K562 (cell line): Measurements from ENCODE around the gene SNRPA. TPM values are rescaled to one million over a fixed set of nuclear protein-coding genes. Genes with fewer than 3 reads are reported as not detected.

Experiments used
- FOS ChIP-seq: IDR thresholded peaks from 3 replicates; pipeline ENCODE4 v1.6.1; 2011; ENCODE audit not compliant: insufficient read length; ENCODE audit errors: extremely low read depth
- KDM5B ChIP-seq: fragments of 200-600 bp; sonication (generic); IDR thresholded peaks from 2 replicates; pipeline ENCODE4 v1.6.1; 2012; ENCODE audit warnings: low read depth, mild to moderate bottlenecking, moderate library complexity, low read length, control low read depth, inconsistent platforms; ENCODE audit not compliant: insufficient replicate concordance
- MBD2 ChIP-seq: sonication (generic); IDR thresholded peaks from 2 replicates; pipeline ENCODE4 v1.6.1; 2016; ENCODE audit warnings: low read depth, borderline replicate concordance
- MEIS2 ChIP-seq: fragments of 450-650 bp; IDR thresholded peaks from 2 replicates; pipeline ENCODE4 v1.6.1; 2014; ENCODE audit warnings: mild to moderate bottlenecking; ENCODE audit not compliant: partially characterized antibody
- NFYB ChIP-seq: IDR thresholded peaks from 2 replicates; pipeline ENCODE4 v1.6.1; 2011; ENCODE audit warnings: mild to moderate bottlenecking, moderate library complexity; ENCODE audit not compliant: insufficient read length; ENCODE audit errors: extremely low read depth
- SRF ChIP-seq, 2 experiments: fragments of 250-450, 450-650 bp in 1 of 2; sonication (Bioruptor Pico) in 1 of 2; sonication (generic) in 1 of 2; formaldehyde crosslinking; IDR thresholded peaks; 2 replicates each; pipeline versions ENCODE4 v1.5.0 to v1.5.1; 2020 to 2022; ENCODE audit warnings: mild to moderate bottlenecking in 1 of 2, missing genetic modification reagents in 1 of 2
- ZNF263 ChIP-seq: sonication (generic); formaldehyde crosslinking; IDR thresholded peaks from 2 replicates; pipeline ENCODE4 v1.8.0; 2022; ENCODE audit warnings: mild to moderate bottlenecking, missing genetic modification reagents, borderline replicate concordance
- ZNF316 ChIP-seq: fragments of 450-650 bp; IDR thresholded peaks from 2 replicates; pipeline ENCODE4 v1.6.1; 2016
- polyA plus RNA-seq, 8 experiments: library from polyadenylated mRNA; depleted of rRNA in 4 of 8; stranded (reverse) in 5 of 8; unstranded in 3 of 8; fragments of >200 nt; fragmentation: Nextera tagmentation in 2 of 8; fragmentation: Illumina TruSeq in 1 of 8; extraction: Ambion mirVana in 2 of 8; extraction: Trizol in 1 of 8; gene quantifications; 2 replicates each; pipeline versions ENCODE4 v1.2.1 to v1.2.3, GENCODE V29; 2011 to 2014; ENCODE audit warnings: inconsistent platforms in 1 of 8, missing spikeins in 1 of 8
- total RNA-seq, 7 experiments: library from RNA; depleted of rRNA in 6 of 7; stranded (reverse); fragments of >200 nt in 6 of 7; fragmentation: Illumina TruSeq in 2 of 7; extraction: Trizol in 2 of 7; gene quantifications; 2 replicates each; pipeline versions ENCODE4 v1.2.1 to v1.2.3, GENCODE V29; 2011 to 2021; ENCODE audit warnings: low replicate concordance in 1 of 7
- TF ChIP-seq, protein P1 (sequence below): sonication (generic); formaldehyde crosslinking; IDR thresholded peaks from 2 replicates; pipeline ENCODE4 v1.8.1; 2023; ENCODE audit warnings: mild to moderate bottlenecking, missing genetic modification reagents

SNRPA gene
- total and polyA plus RNA-seq, 9 of the 15 experiments (the other 6 are each of a cell fraction or from before 2014, with no cell fraction given) = 16.3 to 311 (median 193) TPM

DNA sequence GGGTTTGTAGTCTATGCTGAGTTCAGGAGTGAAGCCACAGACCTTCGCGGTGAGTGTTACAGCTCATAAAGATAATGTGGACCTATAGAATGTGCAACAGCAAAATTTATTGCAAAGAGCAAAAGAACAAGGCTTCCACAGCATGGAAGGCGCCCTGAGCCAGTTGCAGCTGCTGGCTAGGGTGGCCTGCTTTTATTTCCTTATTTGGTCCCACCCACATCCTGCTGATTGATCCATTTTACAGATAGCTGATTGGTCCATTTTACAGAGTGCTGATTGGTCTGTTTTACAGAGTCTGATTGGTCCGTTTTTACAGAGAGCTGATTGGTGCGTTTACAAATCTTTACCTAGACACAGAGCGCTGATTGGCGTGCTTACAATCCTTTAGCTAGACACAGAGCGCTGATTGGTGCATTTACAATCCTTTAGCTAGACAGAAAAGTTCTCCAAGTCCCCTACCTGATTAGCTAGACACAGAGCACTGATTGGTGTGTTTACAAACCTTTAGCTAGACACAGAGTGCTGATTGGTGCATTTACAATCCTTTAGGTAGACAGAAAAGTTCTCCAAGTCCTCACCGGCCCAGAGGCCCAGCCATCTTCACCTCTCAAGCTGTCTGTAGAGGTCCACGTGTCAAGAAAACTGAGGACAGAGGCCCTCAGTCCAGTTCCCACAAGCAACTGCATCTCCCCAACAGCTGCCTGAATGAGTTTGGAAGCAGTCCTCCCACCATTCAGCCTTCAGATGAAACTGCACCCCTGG is 20.3 kb downstream of the SNRPA start (continued):
- TF ChIP-seq, protein P1, sequence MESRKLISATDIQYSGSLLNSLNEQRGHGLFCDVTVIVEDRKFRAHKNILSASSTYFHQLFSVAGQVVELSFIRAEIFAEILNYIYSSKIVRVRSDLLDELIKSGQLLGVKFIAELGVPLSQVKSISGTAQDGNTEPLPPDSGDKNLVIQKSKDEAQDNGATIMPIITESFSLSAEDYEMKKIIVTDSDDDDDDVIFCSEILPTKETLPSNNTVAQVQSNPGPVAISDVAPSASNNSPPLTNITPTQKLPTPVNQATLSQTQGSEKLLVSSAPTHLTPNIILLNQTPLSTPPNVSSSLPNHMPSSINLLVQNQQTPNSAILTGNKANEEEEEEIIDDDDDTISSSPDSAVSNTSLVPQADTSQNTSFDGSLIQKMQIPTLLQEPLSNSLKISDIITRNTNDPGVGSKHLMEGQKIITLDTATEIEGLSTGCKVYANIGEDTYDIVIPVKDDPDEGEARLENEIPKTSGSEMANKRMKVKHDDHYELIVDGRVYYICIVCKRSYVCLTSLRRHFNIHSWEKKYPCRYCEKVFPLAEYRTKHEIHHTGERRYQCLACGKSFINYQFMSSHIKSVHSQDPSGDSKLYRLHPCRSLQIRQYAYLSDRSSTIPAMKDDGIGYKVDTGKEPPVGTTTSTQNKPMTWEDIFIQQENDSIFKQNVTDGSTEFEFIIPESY (CRISPR knock-in tag) = peak; percentile 55; the same call in 1 of the 2 replicates
- TF ChIP-seq FOS (peak; percentile 50), ZNF316 (peak; percentile 84), SRF (CRISPR knock-in tag; IDR thresholded peaks at IDR 0.05) (peak in 1 of 2 experiments; percentile 68; a peak in 1 of 4 replicates), NFYB (peak; percentile 78), KDM5B (peak; percentile 33), MBD2 (0 out of 2 replicates have a peak, but pooled peaks have one; percentile 28), ZNF263 (CRISPR knock-in tag) (peak; percentile 38; the same call in 1 of the 2 replicates), MEIS2 (peak; percentile 31)
